ENCODE results near the gene PFDN4.

- TF ChIP-seq CTCF (IDR thresholded peaks at IDR 0.05 in 4 of 5, conservative IDR thresholded peaks at IDR 0.05 in 1 of 5), result no peak
- no peak for TF ChIP-seq POLR2A (IDR thresholded peaks at IDR 0.05)
Measured at GRCh38 chr20:54204481-54204880, 3.4 kb upstream of the PFDN4 start.
